HEK293T (cell line): ENCODE results near the gene SEMA3E.

Experiments used
- CTCF ChIA-PET: fragments of 350-600 bp; formaldehyde crosslinking; extraction: SDS; loops from one replicate; lab custom pipeline; 2021; ENCODE audit warnings: antibody characterized with exemption, inconsistent platforms; lab: Yijun Ruan, JAX
- POLR2A ChIA-PET: fragments of 350-600 bp; formaldehyde crosslinking; extraction: SDS; loops from one replicate; lab custom pipeline; 2020; ENCODE audit warnings: antibody characterized with exemption, inconsistent platforms; lab: Yijun Ruan, JAX
- DNase-seq: peaks from one replicate; pipeline ENCODE4 v3.0.0; 2012; ENCODE audit warnings: mixed read lengths; ENCODE audit errors: extremely low spot score
- ARNT ChIP-seq: fragments of 450-650 bp; IDR thresholded peaks from 2 replicates; pipeline ENCODE4 v1.6.1; 2017; ENCODE audit warnings: mild to moderate bottlenecking
- BHLHE40 ChIP-seq: fragments of 450-650 bp; IDR thresholded peaks from 2 replicates; pipeline ENCODE4 v1.6.1; 2016; ENCODE audit warnings: mild to moderate bottlenecking, moderate library complexity, borderline replicate concordance
- CTBP1 ChIP-seq: fragments of 450-650 bp; IDR thresholded peaks from 2 replicates; pipeline ENCODE4 v1.6.1; 2016; ENCODE audit warnings: borderline replicate concordance
- ELF4 ChIP-seq: fragments of 450-650 bp; IDR thresholded peaks from 2 replicates; pipeline ENCODE4 v1.6.1; 2017; ENCODE audit warnings: antibody characterized with exemption
- FOXA1 ChIP-seq: fragments of 450-650 bp; IDR thresholded peaks from 2 replicates; pipeline ENCODE4 v1.6.1; 2016; ENCODE audit warnings: mild to moderate bottlenecking
- FOXK2 ChIP-seq: fragments of 450-650 bp; IDR thresholded peaks from 2 replicates; pipeline ENCODE4 v1.6.1; 2016; ENCODE audit warnings: mild to moderate bottlenecking
- FOXM1 ChIP-seq: fragments of 450-650 bp; IDR thresholded peaks from 2 replicates; pipeline ENCODE4 v1.6.1; 2017; ENCODE audit warnings: mild to moderate bottlenecking, borderline replicate concordance
- HDGF ChIP-seq: fragments of 450-650 bp; IDR thresholded peaks from 2 replicates; pipeline ENCODE4 v1.6.1; 2017; ENCODE audit warnings: antibody characterized with exemption, borderline replicate concordance
- L3MBTL2 ChIP-seq: fragments of 450-650 bp; conservative IDR thresholded peaks from 2 replicates; pipeline ENCODE4 v1.6.1; 2016; ENCODE audit warnings: mild to moderate bottlenecking
- LEF1 ChIP-seq: fragments of 450-650 bp; IDR thresholded peaks from 2 replicates; pipeline ENCODE4 v1.6.1; 2017; ENCODE audit warnings: mild to moderate bottlenecking, borderline replicate concordance
- NFRKB ChIP-seq: fragments of 450-650 bp; IDR thresholded peaks from 2 replicates; pipeline ENCODE4 v1.6.1; 2016; ENCODE audit warnings: mild to moderate bottlenecking, moderate library complexity
- PKNOX1 ChIP-seq: fragments of 450-650 bp; IDR thresholded peaks from 2 replicates; pipeline ENCODE4 v1.6.1; 2016
- SP1 ChIP-seq: fragments of 450-650 bp; IDR thresholded peaks from 2 replicates; pipeline ENCODE4 v1.6.1; 2017
- SUZ12 ChIP-seq: fragments of 450-650 bp; IDR thresholded peaks from 2 replicates; pipeline ENCODE4 v1.6.1; 2016; ENCODE audit warnings: mild to moderate bottlenecking
- TARDBP ChIP-seq: fragments of 450-650 bp; IDR thresholded peaks from 2 replicates; pipeline ENCODE4 v1.6.1; 2016
- ZNF384 ChIP-seq: fragments of 450-650 bp; IDR thresholded peaks from 2 replicates; pipeline ENCODE4 v1.6.1; 2016

The SEMA3E gene

GRCh38 chr7:83663131-83663530 lies 14.2 kb upstream of the SEMA3E start:
- no peak for DNase-seq
- no peak for TF ChIP-seq ELF4
- no peak for TF ChIP-seq CTBP1
- no peak for TF ChIP-seq FOXK2
- no peak for TF ChIP-seq ZNF384
- TF ChIP-seq ARNT: no peak
- TF ChIP-seq TARDBP: no peak
- TF ChIP-seq SP1: no peak
- no peak for TF ChIP-seq SUZ12
- no peak for TF ChIP-seq PKNOX1
- TF ChIP-seq BHLHE40: no peak
- TF ChIP-seq L3MBTL2: no peak
- no peak for TF ChIP-seq FOXM1
- no peak for TF ChIP-seq NFRKB
- no peak for TF ChIP-seq FOXA1
- no peak for TF ChIP-seq HDGF
- no peak for TF ChIP-seq LEF1
- POLR2A ChIA-PET: no interaction called here
- CTCF ChIA-PET: no interaction called here

GRCh38 chr7:83658126-83658525 lies 9.2 kb upstream of the SEMA3E start:
- ChIA-PET CTCF (no interaction called here), POLR2A (no interaction called here)
- TF ChIP-seq ZNF384 (no peak), ARNT (no peak), SP1 (no peak), FOXM1 (no peak), LEF1 (no peak), PKNOX1 (no peak)
- DNase-seq: no peak

- peak; percentile 38 for DNase-seq
- POLR2A ChIA-PET: no interaction called here
- CTCF ChIA-PET: no interaction called here
- TF ChIP-seq FOXA1: no peak
- TF ChIP-seq SUZ12: no peak
- TF ChIP-seq CTBP1: no peak
- no peak for TF ChIP-seq ZNF384
- TF ChIP-seq TARDBP: no peak
- TF ChIP-seq BHLHE40: no peak
- TF ChIP-seq FOXK2: no peak
- no peak for TF ChIP-seq LEF1
- no peak for TF ChIP-seq SP1
- TF ChIP-seq NFRKB: no peak
- no peak for TF ChIP-seq ARNT
- no peak for TF ChIP-seq FOXM1
- no peak for TF ChIP-seq PKNOX1
- TF ChIP-seq ELF4: no peak
Observed at GRCh38 chr7:83655951-83656556, 7.1 kb upstream of the SEMA3E start.

GRCh38 chr7:83652481-83652880 lies 3.5 kb upstream of the SEMA3E start:
- ChIA-PET CTCF (no interaction called here), POLR2A (no interaction called here)
- TF ChIP-seq CTBP1: no peak
- no peak for TF ChIP-seq TARDBP
- TF ChIP-seq ELF4: no peak
- TF ChIP-seq FOXA1: no peak
- TF ChIP-seq SP1: no peak
- DNase-seq: no peak

GRCh38 chr7:83649701-83650100 lies 762 bp upstream of the SEMA3E start:
- CTCF ChIA-PET: no interaction called here

More at GRCh38 chr7:83649701-83650100, 762 bp upstream of the SEMA3E start:
- POLR2A ChIA-PET: no interaction called here
- no peak for DNase-seq
- TF ChIP-seq LEF1: no peak
- no peak for TF ChIP-seq HDGF
- TF ChIP-seq TARDBP: no peak
- no peak for TF ChIP-seq SUZ12
- no peak for TF ChIP-seq ARNT
- TF ChIP-seq PKNOX1: no peak
- TF ChIP-seq SP1: no peak
- TF ChIP-seq FOXM1: no peak
- no peak for TF ChIP-seq FOXK2
- TF ChIP-seq L3MBTL2: no peak
- no peak for TF ChIP-seq BHLHE40
- TF ChIP-seq NFRKB: no peak
- no peak for TF ChIP-seq ELF4
- no peak for TF ChIP-seq ZNF384
